Testis (tissue), 3 donors: Measurements from ENCODE around the gene DCUN1D5. TPM values are rescaled to one million over a fixed set of nuclear protein-coding genes. Genes with fewer than 3 reads are reported as not detected.

Experiments used
- DNase-seq: peaks from one replicate; pipeline ENCODE4 v3.0.0-alpha.2; 2019
- H3K27ac ChIP-seq, 2 donors: fragments of 200-600 bp; sonication (generic); one replicate each; pipeline ENCODE4 v1.5.1; 2019
- H3K27me3 ChIP-seq: fragments of 200-600 bp; sonication (generic); one replicate; pipeline ENCODE4 v1.5.1; 2019
- H3K36me3 ChIP-seq: fragments of 200-600 bp; sonication (generic); one replicate; pipeline ENCODE4 v1.5.1; 2017; ENCODE audit warnings: low read depth; ENCODE audit errors: missing control alignments
- H3K4me1 ChIP-seq: fragments of 200-600 bp; sonication (generic); one replicate; pipeline ENCODE4 v1.5.1; 2019
- H3K4me3 ChIP-seq, 2 donors: fragments of 200-600 bp; sonication (generic); one replicate each; pipeline ENCODE4 v1.5.1; 2017 to 2019
- H3K9me3 ChIP-seq: fragments of 200-600 bp; sonication (generic); one replicate; pipeline ENCODE4 v1.5.1; 2017
- POLR2A ChIP-seq: fragments of 450-650 bp; IDR thresholded peaks from one replicate; pipeline ENCODE4 v1.6.1; 2017; ENCODE audit warnings: antibody characterized with exemption, mild to moderate bottlenecking, moderate library complexity
- WGBS, 2 donors: methylation state at CpG; one replicate each; pipeline ENCODE4 v1.1.5; 2018; 5-methylcytosine and 5-hydroxymethylcytosine counted together
- intact Hi-C: fragments of 100-400 bp; cut with DNase I; formaldehyde crosslinking; loops from one replicate; pipeline ENCODE4 v1.15.1; 2023; ENCODE audit warnings: low total_unique reads
- polyA plus RNA-seq: library from polyadenylated mRNA; stranded (reverse); fragments of 350-450 nt; fragmentation: Illumina TruSeq; extraction: RNeasy Lipid Tissue Mini Kit (QIAGEN cat#74804); gene quantifications from one replicate; pipeline ENCODE4 v1.2.3, GENCODE V29; 2014; ENCODE audit warnings: low read depth, low replicate concordance; ENCODE audit not compliant: insufficient read depth
- total RNA-seq, 2 donors: library from RNA; depleted of rRNA; stranded (reverse); fragments of >200 nt; gene quantifications; one replicate each; pipeline ENCODE4 v1.2.3, GENCODE V29; 2016
- TF ChIP-seq, protein P1 (sequence below), 3 experiments: fragments of 450-650 bp in 2 of 3; fragments of 200-600 bp in 1 of 3; sonication (generic) in 1 of 3; IDR thresholded peaks; one replicate each; pipeline ENCODE4 v1.5.1; 2016 to 2019; ENCODE audit warnings: antibody characterized with exemption in 3 of 3, mild to moderate bottlenecking in 2 of 3, moderate library complexity in 1 of 3

The DCUN1D5 gene
- total and polyA plus RNA-seq, 3 donors from 2014 or later = 37.3 to 70.8 (median 62.5) TPM

DNA sequence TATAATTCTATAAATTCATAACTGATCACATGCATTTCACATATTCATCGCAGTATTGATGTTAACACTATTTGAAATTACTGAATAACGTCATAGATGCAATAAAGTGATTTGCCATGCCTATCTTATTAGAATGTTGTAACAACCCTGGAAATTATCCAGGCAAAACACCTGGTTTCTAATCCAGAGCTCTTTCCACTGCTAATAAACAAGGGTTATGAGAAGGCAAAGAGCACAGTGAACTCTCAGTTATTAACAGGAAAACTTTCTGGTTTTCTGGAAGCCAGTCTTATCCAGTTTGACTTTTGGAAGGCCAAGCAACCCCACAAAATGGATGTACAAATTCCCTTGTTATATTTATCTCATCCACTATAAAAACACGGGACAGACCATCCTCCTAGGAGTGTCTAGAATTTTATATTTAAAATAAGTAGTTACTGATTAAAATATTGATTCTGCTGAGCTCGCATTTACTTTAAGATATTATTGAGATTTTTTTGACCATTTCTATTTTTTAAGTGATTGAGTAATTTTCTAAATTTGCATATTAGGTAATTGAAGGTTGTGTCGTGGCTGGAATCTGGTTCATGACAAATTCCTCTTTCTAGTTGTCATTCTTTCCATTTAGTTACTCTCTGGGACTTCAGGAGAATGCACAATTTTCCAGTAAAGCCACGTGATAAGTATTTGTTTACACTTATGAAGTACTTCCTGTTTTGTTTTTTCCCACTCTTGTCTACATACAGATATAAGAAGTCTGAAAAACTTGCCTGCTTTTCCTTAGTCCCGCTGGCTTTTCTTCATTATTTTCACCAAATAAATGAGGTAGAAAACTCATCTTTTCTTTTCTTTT lies 47.9 kb downstream of the DCUN1D5 start:
- Histone ChIP-seq H3K4me1 (no peaks in the 10 kb centered on the region), H3K27me3 (no peaks in the 10 kb centered on the region), H3K4me3 (peak overlapping the region in 1 of 2 donors; percentile 21), H3K36me3 (no peaks in the 10 kb centered on the region), H3K27ac (no peak overlapping the region), H3K9me3 (no peaks in the 10 kb centered on the region)
- WGBS, 2 donors = 47 to 65% methylated on average over 7 of the region's 7 CpGs
- TF ChIP-seq, protein P1, sequence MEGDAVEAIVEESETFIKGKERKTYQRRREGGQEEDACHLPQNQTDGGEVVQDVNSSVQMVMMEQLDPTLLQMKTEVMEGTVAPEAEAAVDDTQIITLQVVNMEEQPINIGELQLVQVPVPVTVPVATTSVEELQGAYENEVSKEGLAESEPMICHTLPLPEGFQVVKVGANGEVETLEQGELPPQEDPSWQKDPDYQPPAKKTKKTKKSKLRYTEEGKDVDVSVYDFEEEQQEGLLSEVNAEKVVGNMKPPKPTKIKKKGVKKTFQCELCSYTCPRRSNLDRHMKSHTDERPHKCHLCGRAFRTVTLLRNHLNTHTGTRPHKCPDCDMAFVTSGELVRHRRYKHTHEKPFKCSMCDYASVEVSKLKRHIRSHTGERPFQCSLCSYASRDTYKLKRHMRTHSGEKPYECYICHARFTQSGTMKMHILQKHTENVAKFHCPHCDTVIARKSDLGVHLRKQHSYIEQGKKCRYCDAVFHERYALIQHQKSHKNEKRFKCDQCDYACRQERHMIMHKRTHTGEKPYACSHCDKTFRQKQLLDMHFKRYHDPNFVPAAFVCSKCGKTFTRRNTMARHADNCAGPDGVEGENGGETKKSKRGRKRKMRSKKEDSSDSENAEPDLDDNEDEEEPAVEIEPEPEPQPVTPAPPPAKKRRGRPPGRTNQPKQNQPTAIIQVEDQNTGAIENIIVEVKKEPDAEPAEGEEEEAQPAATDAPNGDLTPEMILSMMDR (IDR thresholded peaks at IDR 0.05) = no peak
- no peak for TF ChIP-seq POLR2A
- intact Hi-C loops = no loop called here
- no peak for DNase-seq

DNA sequence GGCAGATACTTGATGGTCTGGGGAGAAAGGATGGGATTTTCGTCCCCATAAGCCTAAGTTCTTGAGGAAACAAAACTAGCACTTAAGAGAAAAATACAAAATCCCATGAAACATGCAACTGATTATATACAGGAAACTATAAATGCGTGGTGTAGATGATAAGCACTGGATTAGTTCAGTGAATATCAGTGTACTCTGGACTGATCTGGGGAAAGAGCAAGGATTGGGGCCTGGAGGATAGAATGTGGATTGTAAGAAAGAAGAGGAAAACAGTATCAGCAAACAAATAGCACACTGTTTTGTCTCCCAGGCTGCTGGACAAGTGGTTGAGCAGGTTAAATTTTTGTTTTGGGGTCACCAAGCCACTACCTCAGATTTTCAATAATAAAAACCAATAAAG lies 49.8 kb downstream of the DCUN1D5 start:
- Histone ChIP-seq H3K9me3 (no peaks in the 10 kb centered on the region), H3K27me3 (no peaks in the 10 kb centered on the region), H3K27ac (no peak overlapping the region), H3K4me1 (no peaks in the 10 kb centered on the region), H3K36me3 (no peaks in the 10 kb centered on the region), H3K4me3 (no peak overlapping the region)
- TF ChIP-seq POLR2A = no peak
- TF ChIP-seq, protein P1 (IDR thresholded peaks at IDR 0.05) = no peak
- 57 to 76% methylated on average over 2 of the region's 2 CpGs for WGBS, 2 donors
- DNase-seq = no peak
- intact Hi-C loops = no loop called here

DNA sequence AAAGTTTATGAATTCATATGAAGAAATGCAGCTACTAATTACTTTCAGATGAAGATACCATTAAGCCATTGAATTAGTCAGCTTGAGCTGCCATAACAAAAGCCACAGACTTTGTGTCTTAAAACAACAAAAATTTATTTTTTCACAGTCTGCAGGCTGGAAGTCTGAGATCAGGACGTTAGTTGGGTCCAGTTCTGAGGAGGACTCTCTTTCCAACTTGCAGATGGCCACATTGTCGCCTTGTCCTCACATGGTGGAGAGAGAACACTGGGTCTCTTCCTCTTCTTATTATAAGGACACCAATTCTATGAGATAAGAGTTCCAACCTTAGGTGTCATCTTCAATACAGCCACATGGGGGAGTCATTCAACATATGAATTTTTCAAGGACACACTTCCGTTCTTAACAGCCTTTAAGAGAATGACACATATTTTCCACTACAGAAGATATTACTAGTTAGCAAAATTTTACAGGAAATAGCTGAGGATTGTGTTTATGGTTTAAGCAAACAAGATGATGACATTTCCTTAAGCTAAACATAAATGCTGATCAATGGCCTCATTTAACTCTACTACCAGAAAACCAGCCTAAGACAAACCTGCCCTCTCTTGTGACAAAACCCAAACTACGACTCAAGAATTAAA lies 56.0 kb downstream of the DCUN1D5 start:
- DNase-seq = peak; percentile 49
- peaks cover 3% of the 10 kb centered on the region for H3K4me1 ChIP-seq
- TF ChIP-seq, protein P1 (IDR thresholded peaks at IDR 0.05) = peak; percentile 11 to 60 (median 50)
- no peak for TF ChIP-seq POLR2A
- no peaks in the 10 kb centered on the region for H3K36me3 ChIP-seq
- H3K9me3 ChIP-seq = no peaks in the 10 kb centered on the region
- 32 to 40% methylated on average over 4 of the region's 4 CpGs for WGBS, 2 donors
- no peak overlapping the region for H3K27ac ChIP-seq
- H3K27me3 ChIP-seq = no peaks in the 10 kb centered on the region
- H3K4me3 ChIP-seq = no peak overlapping the region
- intact Hi-C loops = no loop called here

DNA sequence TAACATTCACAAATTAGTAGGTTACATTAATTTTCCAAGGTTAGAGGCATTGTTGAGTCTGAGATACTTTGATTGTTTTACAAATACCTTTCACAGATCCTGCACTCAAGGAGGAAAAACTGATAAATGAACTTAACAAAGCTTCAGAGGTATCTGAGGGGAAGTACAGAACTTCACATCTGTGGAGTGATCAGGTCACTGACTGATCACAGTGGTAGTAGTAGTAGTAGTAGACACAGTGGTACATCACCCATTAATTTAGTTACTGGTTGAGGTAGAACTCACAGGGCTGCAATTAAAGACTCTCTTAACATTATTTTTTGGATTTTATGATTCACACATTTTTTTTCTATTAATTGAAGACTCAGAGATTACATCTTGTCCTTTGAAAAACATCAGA lies 56.7 kb downstream of the DCUN1D5 start:
- Histone ChIP-seq H3K4me3 (no peak overlapping the region), H3K9me3 (no peaks in the 10 kb centered on the region), H3K4me1 (peaks cover 3% of the 10 kb centered on the region), H3K27me3 (no peaks in the 10 kb centered on the region), H3K27ac (no peak overlapping the region), H3K36me3 (no peaks in the 10 kb centered on the region)
- no peak for DNase-seq
- TF ChIP-seq POLR2A = no peak
- TF ChIP-seq, protein P1 (IDR thresholded peaks at IDR 0.05) = no peak
- intact Hi-C loops = no loop called here
